Activated CD4-positive, alpha-beta T cell treated with anti-CD3 and anti-CD28 coated beads, Interleukin-2, Interleukin-4, amounts not matched to agents 100 ng/mL and 50 ng/mL, durations not matched to agents 16 hours and 8 hours (primary cell): ENCODE results near the gene STRA6.
"Not testable (repeated sequence)": the region's sequence is repeated elsewhere in the genome, so short reads cannot be mapped to it uniquely, and the experiment has no call there.

ENCODE experiments used
- DNase-seq: peaks from one replicate; pipeline ENCODE4 v3.0.0-alpha.2; 2020; ENCODE audit warnings: low spot score

Gene STRA6

DNA sequence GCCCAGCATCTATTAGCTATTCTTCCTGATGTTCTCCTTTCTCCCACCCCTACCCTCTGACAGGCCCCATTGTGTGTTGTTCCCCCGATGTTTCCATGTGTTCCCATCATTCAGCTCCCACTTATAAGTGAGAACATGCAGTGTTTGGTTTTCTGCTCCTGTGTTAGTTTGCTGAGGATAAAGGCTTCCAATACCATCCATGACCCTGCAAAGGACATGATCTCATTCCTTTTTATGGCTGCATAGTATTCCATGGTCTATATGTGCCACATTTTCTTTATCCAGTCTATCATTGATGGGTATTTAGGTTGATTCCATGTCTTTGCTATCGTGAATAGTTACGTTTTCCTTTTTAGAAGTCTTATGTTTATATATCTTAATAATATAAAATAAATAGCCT is 42.2 kb downstream of the STRA6 start:
- DNase-seq = not testable (repeated sequence)

DNA sequence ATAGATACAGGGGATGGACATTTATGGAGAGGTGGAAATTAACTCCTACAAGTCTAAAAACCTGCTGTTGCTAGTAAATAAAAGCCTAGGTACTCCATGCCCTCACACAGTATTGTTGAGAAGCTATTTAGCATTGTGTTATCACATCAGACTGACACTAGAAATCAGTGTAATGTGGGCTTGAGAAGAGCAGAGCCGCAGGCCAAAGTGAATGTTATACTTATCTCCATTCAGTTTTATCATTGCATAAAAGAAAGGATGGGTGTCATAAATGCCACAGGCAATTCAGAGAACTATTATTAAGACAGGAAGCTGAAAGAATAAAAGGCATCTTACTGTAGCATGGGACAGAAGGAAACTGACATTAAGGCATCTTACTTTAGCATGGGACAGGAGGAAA is 42.8 kb downstream of the STRA6 start:
- no peak for DNase-seq

DNA sequence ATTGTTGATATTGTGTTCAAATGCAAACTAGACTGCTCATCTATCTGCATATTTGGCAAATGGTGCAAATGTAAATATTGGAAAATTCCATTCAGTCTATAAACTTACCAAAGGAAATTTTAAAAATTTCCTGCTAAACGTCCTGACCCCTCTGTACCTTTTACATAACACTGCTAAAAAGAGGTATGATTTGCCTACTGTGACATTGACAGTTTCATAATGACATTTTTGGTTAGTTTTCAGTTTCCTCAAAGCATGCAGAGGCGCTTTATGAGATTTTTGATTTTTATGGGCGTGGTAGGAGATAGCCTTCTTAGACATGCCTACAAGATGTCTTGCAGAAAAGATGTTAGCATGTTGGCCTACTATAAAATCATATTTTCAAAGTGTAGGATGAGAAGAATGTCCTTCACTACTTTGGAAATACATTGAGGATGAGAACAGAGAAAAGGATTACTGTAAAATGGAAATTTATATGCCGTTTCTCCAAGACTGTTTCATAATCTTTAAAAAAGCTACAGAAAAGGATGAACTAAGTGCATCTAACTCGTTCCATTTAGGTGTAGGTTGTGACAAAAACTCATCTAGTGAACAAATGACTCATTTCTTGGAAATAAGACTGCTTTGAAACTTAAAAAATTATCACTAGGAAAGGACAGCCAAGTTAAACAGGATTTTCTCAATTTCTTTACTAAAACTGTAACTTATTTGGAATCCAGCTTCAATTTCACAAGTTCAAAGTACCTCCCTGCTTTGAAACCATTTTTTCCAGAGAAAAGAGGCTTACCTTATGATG is 43.5 kb downstream of the STRA6 start:
- peak; percentile 67 for DNase-seq

DNA sequence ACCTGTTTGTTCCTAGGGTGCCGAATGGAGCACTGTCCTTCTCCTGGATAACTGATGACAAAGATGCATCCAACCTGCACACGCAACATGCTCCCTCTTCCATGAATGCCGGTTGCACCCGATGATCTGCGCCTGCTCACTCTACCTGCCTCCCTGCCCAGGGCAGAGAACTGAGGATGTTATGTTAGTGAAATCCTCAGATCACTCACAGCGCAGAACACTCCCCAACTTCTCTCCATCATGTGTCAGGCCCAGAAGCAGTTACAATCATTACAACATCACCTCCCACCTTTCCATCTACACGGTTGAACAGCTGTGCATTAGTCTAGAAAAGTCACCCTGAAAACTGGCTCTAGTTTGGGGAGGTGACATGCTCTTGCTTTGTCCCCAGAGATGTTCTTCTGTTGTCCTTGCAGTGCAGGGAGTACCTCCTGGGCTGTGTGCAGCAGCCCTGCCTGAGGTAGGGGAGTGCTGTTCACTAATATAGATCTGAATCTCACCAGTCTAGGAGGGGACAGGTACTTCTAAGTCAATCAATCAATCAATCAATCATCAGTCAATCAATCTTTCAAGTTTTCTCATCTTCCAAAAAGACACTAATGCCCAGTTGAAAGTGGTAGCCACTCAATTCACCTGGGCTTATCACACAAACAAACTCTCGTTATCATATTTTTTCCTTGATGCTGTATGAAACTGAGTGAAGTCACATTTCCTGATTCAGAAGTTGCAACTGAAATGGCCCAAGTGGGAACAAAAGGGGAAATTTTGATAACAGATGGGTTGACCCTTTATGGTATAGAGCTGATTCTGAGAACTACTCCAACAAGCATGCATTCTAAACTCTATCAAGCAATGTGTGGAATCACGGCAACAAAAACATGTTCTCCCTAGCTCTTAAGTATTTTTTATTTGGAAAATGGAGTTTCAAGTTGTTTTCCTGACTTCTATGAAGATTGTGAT is 44.4 kb downstream of the STRA6 start:
- no peak for DNase-seq

DNA sequence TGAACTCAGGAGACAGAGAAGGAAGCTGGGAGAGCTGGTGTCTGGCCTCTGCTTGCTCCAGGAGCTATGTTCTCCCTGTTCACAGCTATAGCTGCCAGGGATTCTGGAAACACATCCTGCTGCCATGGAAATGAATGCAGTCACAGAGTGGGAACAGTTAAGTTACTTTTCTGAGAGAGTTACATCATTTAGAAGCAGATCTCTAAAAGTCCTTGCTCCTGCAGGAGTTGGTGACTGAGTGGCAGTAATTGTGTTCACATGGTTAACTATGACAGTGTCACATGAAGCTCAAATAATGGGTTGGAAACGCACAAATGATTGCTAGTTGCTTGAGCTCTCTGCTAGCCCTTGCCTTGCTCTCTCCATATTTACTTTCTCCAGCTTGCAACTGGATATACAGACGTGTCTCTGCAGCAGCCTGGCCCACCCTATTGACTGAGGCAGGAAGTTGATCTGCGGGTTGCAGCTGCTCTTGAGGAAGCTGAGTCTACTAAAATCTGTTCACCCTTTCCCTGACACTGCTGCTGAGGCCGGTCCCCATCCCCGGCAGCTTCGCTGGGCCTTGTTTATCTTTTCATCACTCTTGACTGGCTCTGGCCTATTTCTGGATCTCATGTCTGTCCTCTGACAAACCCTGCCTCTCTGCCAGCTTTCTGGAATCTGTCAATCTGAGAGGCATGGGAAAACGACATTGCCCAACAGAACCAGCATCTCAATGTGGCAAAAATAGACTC is 45.7 kb downstream of the STRA6 start:
- no peak for DNase-seq

DNA sequence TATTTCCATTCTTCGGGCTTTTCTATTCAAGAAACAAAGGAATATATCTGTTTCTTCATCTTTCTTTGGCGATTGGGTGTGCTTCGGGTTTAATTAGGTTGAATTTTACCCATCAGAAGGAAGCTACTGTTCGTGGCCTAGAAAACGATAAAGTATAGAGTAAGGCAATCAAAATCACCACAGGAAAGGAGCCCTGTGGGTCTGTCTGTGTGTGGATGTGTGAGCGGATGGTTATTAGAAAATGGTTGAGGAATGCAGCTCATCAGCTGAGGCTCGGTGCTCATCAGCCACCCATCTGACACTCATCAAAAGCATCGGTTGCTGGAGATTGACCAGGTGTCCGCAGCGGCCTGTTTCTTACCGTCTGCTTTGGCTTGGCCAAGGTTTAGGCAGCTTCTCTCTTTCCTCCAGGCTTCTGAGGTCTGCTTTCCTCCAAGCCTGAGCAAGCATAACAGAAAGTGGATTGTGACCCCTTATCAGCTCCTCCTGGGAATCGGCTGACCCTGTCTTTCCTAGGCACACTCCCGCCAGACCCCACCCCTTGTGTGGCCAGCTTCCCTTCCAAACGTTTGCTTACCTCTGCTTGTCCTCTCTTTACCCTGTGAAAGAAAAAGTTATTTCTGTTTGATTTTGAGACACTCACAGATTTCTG is 46.7 kb downstream of the STRA6 start:
- DNase-seq = no peak

DNA sequence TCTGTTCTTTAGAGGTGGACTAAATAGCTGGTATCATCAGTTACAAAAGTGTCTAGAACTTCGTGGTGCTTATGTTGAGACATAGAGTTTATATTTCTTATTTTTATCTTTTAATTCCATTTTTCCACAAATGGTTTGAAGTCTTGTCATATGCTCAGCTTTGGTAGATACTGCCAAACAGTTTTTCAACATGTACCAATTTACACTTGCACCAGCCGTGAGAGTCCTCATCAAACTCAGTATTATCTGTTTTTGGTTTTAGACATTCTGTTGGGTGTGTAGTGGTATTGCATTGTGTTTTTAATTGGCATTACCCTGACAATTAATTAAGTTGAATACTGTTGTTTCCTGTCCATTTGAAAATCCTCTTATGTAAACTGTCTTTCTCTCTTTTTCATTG is 55.5 kb downstream of the STRA6 start:
- no peak for DNase-seq

DNA sequence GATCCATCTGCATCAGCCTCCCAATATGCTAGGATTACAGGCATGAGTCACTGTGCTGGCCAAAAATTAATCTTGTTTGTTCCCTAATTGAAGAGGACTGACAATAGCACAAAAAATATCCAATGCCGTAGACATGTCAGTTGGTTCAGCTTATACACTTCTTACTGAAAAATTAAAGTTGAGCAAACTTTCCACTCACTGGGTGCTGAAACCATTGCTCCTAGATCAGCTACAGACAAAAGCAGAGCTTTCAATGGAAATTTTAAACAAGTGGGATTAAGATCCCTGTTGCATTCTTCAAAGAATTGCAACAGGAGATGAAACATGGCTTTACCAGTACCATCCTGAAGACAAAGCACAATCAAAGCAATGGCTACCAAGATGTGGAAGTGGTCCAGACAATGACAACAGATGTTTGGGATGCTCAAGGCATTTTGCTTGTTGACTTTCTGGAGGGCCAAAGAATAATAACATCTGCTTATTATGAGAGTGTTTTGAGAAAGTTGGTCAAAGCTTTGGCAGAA is 56.2 kb downstream of the STRA6 start:
- no peak for DNase-seq

DNA sequence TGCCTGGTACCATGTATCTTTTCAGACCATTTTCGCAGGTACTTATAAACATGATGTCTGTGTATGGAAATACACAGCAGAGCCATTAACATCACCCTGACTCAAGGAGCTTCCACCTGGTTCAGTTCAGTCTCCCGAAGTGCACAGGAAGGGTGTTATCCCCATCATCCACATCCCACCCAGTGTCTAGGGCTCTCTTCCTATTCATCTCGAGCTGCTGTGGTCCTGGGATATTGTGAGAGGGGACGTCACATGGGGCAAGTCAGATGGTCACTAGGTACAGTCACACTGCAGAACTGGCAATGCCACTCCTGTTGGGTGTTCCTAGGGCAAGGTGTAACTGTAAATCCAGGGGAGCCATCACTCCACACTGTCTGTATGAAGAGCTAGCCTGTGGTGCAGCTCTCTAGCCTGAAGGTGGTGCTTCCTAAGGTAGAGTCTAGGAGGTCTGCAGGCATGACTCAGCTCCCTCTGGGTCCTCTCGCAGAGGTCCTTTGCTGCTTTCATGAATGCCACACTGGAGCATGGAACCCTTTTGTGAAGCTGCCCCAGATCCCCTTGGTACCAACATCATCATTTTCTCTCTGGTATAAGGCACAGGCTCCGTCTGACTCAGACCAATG is 58.3 kb downstream of the STRA6 start:
- DNase-seq = no peak

DNA sequence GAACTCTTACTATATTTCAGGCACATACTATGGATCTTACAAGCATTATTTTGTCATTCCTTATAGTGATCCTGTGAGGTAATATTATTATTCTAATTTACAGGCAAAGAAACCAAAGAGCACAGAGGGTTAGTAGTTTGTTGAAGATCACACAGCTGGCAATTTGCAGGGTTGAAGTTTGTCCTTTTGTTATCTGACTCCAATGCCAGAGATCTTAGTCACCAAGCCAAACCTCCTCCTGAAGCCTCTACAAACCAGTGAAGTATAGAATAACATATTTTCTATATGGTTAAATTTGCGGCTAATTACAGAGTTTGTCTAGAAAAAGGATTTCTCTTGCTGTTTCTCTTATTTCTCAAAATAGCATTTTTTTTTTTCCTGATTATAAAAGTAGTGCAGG is 61.0 kb downstream of the STRA6 start:
- no peak for DNase-seq

DNA sequence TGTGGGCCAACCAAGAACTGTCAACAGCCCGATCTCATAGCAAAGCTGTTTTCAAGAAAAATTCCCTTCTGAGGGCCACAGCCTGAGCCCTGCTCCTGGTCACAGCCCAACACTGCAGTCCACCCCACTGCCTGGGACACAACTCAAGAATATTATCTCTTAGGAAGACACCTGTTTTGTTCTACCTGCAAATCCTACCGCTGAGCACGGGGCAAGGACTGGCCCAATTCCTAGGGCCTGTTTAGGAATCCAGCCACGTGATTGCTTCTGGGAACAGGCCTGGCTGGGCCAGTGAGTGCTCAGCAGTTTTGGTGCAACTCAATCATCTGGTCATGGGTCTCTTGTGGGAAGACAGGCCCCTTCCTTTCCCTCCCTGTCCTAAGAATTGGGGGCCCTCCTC is 63.9 kb downstream of the STRA6 start:
- DNase-seq = no peak

DNA sequence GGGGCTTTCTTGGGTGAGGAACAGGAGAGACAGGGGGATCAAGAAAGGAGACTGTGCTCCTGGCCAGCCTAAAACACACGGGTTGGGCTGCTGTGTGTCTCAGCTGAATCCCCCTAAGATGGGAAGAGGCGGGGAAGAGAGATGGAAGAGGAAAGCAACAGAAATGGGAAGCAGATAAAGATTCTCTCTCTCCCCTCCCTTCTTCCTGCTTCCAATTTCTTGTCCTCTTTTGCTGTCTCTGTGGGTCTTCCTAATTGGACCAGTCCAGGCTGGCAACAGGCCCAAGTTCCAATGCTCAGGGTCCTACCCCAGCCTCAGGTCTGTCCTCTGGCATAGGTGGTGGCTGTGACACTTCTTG is 65.1 kb downstream of the STRA6 start:
- DNase-seq = no peak

DNA sequence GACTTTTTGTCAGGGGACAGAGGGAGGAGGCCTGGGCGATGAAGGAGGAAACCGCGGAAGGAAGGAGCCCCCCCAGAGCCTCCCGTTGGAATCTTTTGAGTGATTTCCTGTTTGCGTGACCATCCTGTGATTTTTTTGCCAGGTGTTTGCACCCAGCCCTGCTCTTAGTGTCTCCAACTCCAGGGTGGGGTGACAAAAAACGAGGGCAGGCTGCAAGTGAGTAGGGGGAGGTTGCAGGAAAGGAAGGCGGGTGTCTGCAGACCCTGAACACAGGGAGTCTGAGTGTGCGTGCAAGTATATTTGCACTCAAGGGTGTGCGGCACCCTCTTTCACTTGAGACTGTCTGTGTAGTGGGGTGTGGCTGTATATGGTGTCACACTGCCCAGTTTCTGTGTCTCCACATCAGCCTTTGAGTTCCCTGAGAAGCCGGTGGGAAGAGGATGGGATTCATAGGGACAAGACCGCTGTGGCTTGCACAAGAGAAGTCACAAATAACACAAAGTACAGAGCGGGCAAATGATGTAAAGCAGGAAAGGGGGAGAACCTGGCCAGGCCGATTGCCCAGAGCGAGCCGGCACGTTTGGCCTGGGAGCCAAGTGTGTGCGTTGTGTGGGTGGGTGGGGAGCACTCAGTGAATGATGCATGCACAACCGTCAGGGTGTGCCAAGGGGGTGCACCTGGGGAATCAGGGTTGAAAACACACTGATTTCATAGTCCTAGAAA is 65.6 kb downstream of the STRA6 start:
- no peak for DNase-seq

DNA sequence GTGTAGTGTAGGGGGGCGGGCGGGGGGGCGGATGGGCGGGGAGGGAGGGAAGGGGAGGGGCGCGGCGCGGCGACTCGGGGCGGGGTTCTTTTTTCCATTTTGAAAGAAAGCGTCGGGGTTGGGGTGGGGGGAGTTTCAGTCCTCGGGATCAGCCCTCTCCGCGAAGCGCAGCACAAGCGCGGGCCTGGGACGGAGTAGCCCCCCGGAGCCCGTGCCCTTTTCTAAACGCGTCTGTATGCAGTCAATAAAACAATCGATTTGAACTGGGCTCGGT is 66.1 kb downstream of the STRA6 start:
- DNase-seq = no peak

DNA sequence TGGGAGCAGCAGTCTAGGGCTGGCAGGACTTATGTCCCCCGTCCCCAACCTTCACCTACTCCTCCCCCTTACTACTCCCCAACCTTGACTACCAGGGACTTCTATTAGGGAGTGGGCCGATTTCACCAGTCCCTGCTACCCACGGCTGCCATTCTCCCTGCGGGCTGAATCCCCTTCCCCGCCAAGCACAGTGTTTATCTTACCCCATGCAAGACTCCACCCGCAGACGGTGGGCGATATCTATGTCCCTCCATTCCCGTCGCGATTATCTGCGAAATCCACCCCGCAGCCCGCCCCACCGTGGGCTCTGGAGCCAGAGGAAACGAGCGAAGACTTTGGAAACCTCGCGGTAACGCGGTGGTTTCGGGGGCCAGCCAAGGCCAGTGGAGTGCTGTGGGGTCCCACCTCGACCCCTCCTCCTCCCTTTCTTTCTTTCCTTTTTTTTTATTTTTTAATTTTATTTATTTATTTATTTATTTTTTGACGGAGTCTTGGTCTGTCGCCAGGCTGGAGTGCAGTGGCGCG is 67.5 kb downstream of the STRA6 start:
- no peak for DNase-seq

DNA sequence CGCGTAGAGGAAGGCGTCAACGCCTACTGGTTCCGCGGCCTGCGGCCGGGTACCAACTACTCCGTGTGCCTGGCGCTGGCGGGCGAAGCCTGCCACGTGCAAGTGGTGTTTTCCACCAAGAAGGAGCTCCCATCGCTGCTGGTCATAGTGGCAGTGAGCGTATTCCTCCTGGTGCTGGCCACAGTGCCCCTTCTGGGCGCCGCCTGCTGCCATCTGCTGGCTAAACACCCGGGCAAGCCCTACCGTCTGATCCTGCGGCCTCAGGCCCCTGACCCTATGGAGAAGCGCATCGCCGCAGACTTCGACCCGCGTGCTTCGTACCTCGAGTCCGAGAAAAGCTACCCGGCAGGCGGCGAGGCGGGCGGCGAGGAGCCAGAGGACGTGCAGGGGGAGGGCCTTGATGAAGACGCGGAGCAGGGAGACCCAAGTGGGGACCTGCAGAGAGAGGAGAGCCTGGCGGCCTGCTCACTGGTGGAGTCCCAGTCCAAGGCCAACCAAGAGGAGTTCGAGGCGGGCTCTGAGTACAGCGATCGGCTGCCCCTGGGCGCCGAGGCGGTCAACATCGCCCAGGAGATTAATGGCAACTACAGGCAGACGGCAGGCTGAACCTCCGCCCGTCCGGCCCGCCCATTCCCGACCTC is 68.1 kb downstream of the STRA6 start:
- DNase-seq = peak; percentile 35

DNA sequence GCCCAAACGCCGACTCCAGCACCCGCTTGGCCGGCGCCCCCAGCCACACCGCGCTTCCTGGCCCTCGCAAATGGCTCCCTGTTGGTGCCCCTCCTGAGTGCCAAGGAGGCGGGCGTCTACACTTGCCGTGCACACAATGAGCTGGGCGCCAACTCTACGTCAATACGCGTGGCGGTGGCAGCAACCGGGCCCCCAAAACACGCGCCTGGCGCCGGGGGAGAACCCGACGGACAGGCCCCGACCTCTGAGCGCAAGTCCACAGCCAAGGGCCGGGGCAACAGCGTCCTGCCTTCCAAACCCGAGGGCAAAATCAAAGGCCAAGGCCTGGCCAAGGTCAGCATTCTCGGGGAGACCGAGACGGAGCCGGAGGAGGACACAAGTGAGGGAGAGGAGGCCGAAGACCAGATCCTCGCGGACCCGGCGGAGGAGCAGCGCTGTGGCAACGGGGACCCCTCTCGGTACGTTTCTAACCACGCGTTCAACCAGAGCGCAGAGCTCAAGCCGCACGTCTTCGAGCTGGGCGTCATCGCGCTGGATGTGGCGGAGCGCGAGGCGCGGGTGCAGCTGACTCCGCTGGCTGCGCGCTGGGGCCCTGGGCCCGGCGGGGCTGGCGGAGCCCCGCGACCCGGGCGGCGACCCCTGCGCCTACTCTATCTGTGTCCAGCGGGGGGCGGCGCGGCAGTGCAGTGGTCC is 68.7 kb downstream of the STRA6 start:
- no peak for DNase-seq

DNA sequence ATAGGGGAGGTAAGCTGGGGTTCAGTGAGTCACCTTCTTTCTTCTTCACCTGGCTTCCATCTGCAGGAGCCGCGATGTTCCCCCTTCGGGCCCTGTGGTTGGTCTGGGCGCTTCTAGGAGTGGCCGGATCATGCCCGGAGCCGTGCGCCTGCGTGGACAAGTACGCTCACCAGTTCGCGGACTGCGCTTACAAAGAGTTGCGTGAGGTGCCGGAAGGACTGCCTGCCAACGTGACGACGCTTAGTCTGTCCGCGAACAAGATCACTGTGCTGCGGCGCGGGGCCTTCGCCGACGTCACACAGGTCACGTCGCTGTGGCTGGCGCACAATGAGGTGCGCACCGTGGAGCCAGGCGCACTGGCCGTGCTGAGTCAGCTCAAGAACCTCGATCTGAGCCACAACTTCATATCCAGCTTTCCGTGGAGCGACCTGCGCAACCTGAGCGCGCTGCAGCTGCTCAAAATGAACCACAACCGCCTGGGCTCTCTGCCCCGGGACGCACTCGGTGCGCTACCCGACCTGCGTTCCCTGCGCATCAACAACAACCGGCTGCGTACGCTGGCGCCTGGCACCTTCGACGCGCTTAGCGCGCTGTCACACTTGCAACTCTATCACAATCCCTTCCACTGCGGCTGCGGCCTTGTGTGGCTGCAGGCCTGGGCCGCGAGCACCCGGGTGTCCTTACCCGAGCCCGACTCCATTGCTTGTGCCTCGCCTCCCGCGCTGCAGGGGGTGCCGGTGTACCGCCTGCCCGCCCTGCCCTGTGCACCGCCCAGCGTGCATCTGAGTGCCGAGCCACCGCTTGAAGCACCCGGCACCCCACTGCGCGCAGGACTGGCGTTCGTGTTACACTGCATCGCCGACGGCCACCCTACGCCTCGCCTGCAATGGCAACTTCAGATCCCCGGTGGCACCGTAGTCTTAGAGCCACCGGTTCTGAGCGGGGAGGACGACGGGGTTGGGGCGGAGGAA is 69.6 kb downstream of the STRA6 start:
- no peak for DNase-seq
